Measurements from ENCODE around the gene TNFSF10.

Gene TNFSF10

GRCh38 chr3:172524611-172525010, 1.4 kb upstream of the TNFSF10 start:
- TF ChIP-seq CTCF (conservative IDR thresholded peaks at IDR 0.05): no peak
- H3K27ac ChIP-seq: peak overlapping the region; percentile 90

GRCh38 chr3:172521837-172522726, 1.1 kb downstream of the TNFSF10 start:
- peak overlapping the region; percentile 90 for H3K27ac ChIP-seq

GRCh38 chr3:172520301-172520831, 2.9 kb downstream of the TNFSF10 start:
- H3K27ac ChIP-seq: peak overlapping the region; percentile 90
- no peak for TF ChIP-seq CTCF (conservative IDR thresholded peaks at IDR 0.05)

- TF ChIP-seq CTCF (conservative IDR thresholded peaks at IDR 0.05): no peak
- H3K27ac ChIP-seq: peak overlapping the region; percentile 90
Observed at GRCh38 chr3:172519740-172520139, 3.5 kb downstream of the TNFSF10 start.

GRCh38 chr3:172518929-172519640, 4.1 kb downstream of the TNFSF10 start:
- peak overlapping the region; percentile 90 for H3K27ac ChIP-seq
- no peak for TF ChIP-seq CTCF (conservative IDR thresholded peaks at IDR 0.05)

GRCh38 chr3:172517859-172518466, 5.3 kb downstream of the TNFSF10 start:
- peak overlapping the region; percentile 80 for H3K27ac ChIP-seq
- no peak for TF ChIP-seq CTCF (conservative IDR thresholded peaks at IDR 0.05)

- H3K27ac ChIP-seq: peak overlapping the region; percentile 80
- no peak for TF ChIP-seq CTCF (conservative IDR thresholded peaks at IDR 0.05)
Observed at GRCh38 chr3:172516318-172517214, 6.7 kb downstream of the TNFSF10 start.
